Osteocyte (in vitro differentiated cells): ENCODE results near the gene ACAP2. TPM values are rescaled to one million over a fixed set of nuclear protein-coding genes. Genes with fewer than 3 reads are reported as not detected.
A peak's percentile ranks its signal among the peaks of the same experiment; 100 is the strongest.

Experiments used
- DNase-seq: peaks from one replicate; pipeline ENCODE4 v3.0.0; 2021; ENCODE audit warnings: mixed read lengths; ENCODE audit not compliant: unreplicated experiment; ENCODE audit errors: extremely low spot score
- H3K27ac Mint-ChIP-seq: one replicate; pipeline ENCODE4 v1.8.0; 2021; ENCODE audit warnings: mild to moderate bottlenecking, mixed read lengths; ENCODE audit not compliant: unreplicated experiment
- H3K27me3 Mint-ChIP-seq: one replicate; pipeline ENCODE4 v1.8.0; 2021; ENCODE audit warnings: mixed read lengths; ENCODE audit not compliant: unreplicated experiment
- H3K36me3 Mint-ChIP-seq: one replicate; pipeline ENCODE4 v1.8.0; 2021; ENCODE audit warnings: mixed read lengths; ENCODE audit not compliant: unreplicated experiment
- H3K4me1 Mint-ChIP-seq: one replicate; pipeline ENCODE4 v1.8.0; 2021; ENCODE audit warnings: mixed read lengths; ENCODE audit not compliant: unreplicated experiment
- H3K4me3 Mint-ChIP-seq: one replicate; pipeline ENCODE4 v1.8.0; 2021; ENCODE audit warnings: mild to moderate bottlenecking, moderate library complexity, mixed read lengths; ENCODE audit not compliant: unreplicated experiment
- H3K9me3 Mint-ChIP-seq: one replicate; pipeline ENCODE4 v1.8.0; 2021; ENCODE audit warnings: mixed read lengths; ENCODE audit not compliant: unreplicated experiment
- total RNA-seq: library from RNA; stranded (reverse); gene quantifications from 2 replicates; pipeline ENCODE4 v1.2.1, GENCODE V29; 2021
- TF ChIP-seq, protein P1 (sequence below): fragments of 200-600 bp; sonication (generic); IDR thresholded peaks from 2 replicates; pipeline ENCODE4 v1.5.0; 2021; ENCODE audit warnings: antibody characterized with exemption, mild to moderate bottlenecking, moderate library complexity

Gene ACAP2
- total RNA-seq, 1 donor from 2014 or later: 55.1 TPM

DNA sequence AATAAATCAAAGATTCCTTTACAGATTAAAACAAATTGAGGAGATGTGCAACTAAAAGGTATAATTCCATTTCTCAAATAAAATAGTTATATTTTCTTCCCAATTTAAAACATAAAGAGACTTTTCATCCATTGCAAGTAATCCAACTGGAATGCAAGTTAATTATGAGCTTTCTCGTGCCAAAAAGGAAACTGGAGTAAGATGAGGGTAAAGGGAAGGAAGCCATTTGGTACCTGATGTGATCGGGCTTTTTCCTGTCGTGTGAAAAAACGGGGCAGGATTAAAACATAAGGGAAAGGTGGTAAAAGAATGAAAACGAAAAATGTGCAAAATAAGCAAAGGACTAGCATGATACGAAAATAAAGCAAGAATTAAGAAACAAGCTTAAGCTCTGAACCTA, 130.1 kb downstream of the ACAP2 start:
- H3K27me3 Mint-ChIP-seq: no peaks in the 10 kb centered on the region
- H3K36me3 Mint-ChIP-seq: no peaks in the 10 kb centered on the region
- H3K4me1 Mint-ChIP-seq: no peaks in the 10 kb centered on the region
- no peaks in the 10 kb centered on the region for H3K9me3 Mint-ChIP-seq
- H3K27ac Mint-ChIP-seq: no peak overlapping the region
- DNase-seq: no peak
- TF ChIP-seq, protein P1, sequence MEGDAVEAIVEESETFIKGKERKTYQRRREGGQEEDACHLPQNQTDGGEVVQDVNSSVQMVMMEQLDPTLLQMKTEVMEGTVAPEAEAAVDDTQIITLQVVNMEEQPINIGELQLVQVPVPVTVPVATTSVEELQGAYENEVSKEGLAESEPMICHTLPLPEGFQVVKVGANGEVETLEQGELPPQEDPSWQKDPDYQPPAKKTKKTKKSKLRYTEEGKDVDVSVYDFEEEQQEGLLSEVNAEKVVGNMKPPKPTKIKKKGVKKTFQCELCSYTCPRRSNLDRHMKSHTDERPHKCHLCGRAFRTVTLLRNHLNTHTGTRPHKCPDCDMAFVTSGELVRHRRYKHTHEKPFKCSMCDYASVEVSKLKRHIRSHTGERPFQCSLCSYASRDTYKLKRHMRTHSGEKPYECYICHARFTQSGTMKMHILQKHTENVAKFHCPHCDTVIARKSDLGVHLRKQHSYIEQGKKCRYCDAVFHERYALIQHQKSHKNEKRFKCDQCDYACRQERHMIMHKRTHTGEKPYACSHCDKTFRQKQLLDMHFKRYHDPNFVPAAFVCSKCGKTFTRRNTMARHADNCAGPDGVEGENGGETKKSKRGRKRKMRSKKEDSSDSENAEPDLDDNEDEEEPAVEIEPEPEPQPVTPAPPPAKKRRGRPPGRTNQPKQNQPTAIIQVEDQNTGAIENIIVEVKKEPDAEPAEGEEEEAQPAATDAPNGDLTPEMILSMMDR: no peak
- H3K4me3 Mint-ChIP-seq: no peak overlapping the region

DNA sequence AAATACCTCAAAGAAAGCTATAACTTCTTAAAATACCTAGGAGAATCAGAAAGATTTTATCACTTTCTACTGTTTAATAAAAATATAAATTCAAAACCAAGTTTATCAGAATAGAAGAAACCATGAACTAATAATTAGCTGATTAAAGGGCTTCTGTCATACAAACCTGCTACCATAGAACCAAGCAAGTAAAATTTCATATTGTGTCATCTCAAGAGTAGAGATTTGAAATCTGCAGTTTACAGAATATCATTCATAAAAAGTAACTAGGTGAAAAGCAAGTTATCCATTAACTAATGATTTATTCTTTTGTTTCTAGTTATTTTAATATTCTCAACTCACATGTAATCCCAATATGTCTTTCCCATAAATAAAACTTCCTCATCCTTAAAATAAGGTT, 135.1 kb downstream of the ACAP2 start:
- DNase-seq: no peak
- Mint-ChIP-seq H3K36me3 (peaks cover 7% of the 10 kb centered on the region), H3K4me1 (peaks cover under 1% of the 10 kb centered on the region), H3K9me3 (no peaks in the 10 kb centered on the region), H3K27ac (no peak overlapping the region), H3K4me3 (no peak overlapping the region), H3K27me3 (no peaks in the 10 kb centered on the region)
- TF ChIP-seq, protein P1: no peak

DNA sequence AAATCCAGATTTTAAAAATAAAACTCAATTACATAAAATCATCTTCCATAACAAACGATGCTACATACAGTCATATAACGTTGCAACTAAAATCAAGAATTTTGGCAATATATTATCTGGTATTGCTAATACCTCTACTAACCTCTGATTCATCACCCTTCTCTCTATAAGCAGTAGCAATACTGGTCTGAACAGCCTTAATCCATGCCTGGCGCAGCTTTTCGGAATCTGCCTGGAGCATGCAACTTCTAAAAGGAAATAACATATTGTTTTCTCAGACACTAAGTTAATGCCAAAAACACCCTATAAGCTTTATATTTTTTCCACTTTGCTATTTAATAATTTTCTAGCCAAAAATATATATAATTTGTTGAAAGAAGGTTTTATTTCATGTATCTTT, 136.5 kb downstream of the ACAP2 start:
- Mint-ChIP-seq H3K9me3 (no peaks in the 10 kb centered on the region), H3K4me1 (peaks cover 7% of the 10 kb centered on the region), H3K27ac (no peak overlapping the region), H3K4me3 (no peak overlapping the region), H3K36me3 (peaks cover 17% of the 10 kb centered on the region), H3K27me3 (no peaks in the 10 kb centered on the region)
- DNase-seq: no peak
- TF ChIP-seq, protein P1: no peak

DNA sequence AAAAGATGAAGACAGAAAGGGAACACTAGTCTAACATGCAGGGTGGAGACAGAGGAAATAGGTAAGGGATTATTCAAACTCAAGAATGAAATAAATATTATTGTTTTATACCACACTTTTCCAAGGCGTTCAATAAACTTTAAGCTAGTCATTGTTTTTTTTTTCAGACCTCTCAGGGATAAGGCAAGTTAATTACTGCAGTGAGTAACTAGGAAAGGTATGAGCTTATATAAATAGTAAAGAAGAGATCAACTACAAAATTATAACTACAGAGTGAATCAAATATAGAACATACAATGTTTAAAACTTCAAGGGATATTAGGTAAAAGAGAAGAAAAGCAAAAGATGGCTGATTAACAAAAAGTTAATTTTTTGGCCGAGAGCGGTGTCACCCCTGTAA, 140.4 kb downstream of the ACAP2 start:
- Mint-ChIP-seq H3K9me3 (no peaks in the 10 kb centered on the region), H3K27me3 (no peaks in the 10 kb centered on the region), H3K27ac (peak overlapping the region; percentile 27), H3K4me3 (no peak overlapping the region), H3K4me1 (peaks cover 7% of the 10 kb centered on the region), H3K36me3 (peaks cover 33% of the 10 kb centered on the region)
- DNase-seq: no peak
- TF ChIP-seq, protein P1: no peak

DNA sequence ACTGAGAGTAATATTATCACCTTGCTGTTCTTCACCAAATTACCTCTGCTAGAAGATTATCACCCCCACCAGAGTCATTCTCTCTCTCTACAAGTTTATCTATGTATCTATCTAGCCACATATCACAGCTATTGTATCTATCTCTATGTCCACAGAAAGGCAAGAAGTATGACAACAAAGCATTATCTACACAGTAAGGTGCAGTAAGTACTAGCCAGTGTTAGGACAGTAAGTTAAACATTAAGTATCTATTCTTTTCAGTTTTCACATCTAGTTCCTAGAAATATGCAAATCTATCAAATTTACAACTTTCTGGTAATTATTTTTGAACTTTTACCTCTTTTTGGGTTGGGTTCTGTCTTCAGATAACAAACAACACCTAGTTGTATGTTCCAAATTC, 145.4 kb downstream of the ACAP2 start:
- peaks cover 40% of the 10 kb centered on the region for H3K36me3 Mint-ChIP-seq
- no peak overlapping the region for H3K4me3 Mint-ChIP-seq
- DNase-seq: no peak
- H3K9me3 Mint-ChIP-seq: no peaks in the 10 kb centered on the region
- no peak overlapping the region for H3K27ac Mint-ChIP-seq
- TF ChIP-seq, protein P1: no peak
- H3K27me3 Mint-ChIP-seq: no peaks in the 10 kb centered on the region
- peaks cover 3% of the 10 kb centered on the region for H3K4me1 Mint-ChIP-seq
